Measurements from ENCODE around the gene SCEL. TPM values are rescaled to one million over a fixed set of nuclear protein-coding genes. Genes with fewer than 3 reads are reported as not detected.

Gene SCEL, protein sequence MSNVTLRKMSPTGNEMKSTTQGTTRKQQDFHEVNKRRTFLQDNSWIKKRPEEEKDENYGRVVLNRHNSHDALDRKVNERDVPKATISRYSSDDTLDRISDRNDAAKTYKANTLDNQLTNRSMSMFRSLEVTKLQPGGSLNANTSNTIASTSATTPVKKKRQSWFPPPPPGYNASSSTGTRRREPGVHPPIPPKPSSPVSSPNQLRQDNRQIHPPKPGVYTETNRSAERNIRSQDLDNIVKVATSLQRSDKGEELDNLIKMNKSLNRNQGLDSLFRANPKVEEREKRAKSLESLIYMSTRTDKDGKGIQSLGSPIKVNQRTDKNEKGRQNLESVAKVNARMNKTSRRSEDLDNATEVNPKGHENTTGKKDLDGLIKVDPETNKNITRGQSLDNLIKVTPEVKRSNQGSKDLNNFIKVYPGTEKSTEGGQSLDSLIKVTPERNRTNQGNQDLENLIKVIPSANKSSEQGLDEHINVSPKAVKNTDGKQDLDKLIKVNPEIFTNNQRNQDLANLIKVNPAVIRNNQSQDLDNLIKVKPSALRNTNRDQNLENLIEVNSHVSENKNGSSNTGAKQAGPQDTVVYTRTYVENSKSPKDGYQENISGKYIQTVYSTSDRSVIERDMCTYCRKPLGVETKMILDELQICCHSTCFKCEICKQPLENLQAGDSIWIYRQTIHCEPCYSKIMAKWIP
- total RNA-seq, result 1 to 10 TPM in 1 of 9 donors, under 1 TPM in 1, not detected in 7; 0.07 to 7.7 TPM
- under 1 TPM; 0.16 to 0.57 (median 0.31) TPM for polyA plus RNA-seq
- long read RNA-seq, donor 1, result 0 reads
- long read RNA-seq, donor 2, result 0 reads
- long read RNA-seq, donor 3, result 0 reads
- long read RNA-seq, donor 4, result 0 reads
- long read RNA-seq, donor 5, result 0 reads
- long read RNA-seq, donor 6, result 0 reads
- long read RNA-seq, donor 7, result 0 reads
- long read RNA-seq, donor 8, result 0 reads
- long read RNA-seq, donor 9, result 0 reads
- long read RNA-seq, donor 10, result 0 reads

DNA sequence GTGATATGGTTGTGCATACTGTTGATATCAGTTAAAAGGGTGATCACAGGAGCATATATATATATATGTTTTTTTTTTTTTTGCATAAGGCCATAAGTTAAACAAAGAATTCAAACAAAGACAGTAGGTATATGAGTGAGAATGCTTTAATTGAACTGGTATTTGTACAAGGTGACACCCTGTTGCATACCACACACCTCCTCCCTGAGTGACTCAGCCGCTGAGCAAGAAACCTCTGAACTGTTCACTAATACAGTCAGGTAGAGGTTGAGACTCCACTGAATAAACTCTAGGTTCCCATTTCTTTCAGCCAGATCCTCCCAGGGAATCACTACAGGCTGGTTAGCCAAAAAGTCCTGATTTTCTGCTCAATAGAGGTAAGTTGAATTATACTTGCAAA, at the start of gene SCEL:
SCEL (plus strand) TSS at position 259 of the 400 bp plus-strand sequence. CDS start 20,170 bp downstream, outside the sequence.
- no peak for TF ChIP-seq POLR2A (IDR thresholded peaks at IDR 0.05)
- TF ChIP-seq, protein P1, sequence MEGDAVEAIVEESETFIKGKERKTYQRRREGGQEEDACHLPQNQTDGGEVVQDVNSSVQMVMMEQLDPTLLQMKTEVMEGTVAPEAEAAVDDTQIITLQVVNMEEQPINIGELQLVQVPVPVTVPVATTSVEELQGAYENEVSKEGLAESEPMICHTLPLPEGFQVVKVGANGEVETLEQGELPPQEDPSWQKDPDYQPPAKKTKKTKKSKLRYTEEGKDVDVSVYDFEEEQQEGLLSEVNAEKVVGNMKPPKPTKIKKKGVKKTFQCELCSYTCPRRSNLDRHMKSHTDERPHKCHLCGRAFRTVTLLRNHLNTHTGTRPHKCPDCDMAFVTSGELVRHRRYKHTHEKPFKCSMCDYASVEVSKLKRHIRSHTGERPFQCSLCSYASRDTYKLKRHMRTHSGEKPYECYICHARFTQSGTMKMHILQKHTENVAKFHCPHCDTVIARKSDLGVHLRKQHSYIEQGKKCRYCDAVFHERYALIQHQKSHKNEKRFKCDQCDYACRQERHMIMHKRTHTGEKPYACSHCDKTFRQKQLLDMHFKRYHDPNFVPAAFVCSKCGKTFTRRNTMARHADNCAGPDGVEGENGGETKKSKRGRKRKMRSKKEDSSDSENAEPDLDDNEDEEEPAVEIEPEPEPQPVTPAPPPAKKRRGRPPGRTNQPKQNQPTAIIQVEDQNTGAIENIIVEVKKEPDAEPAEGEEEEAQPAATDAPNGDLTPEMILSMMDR (IDR thresholded peaks at IDR 0.05), result no peak

DNA sequence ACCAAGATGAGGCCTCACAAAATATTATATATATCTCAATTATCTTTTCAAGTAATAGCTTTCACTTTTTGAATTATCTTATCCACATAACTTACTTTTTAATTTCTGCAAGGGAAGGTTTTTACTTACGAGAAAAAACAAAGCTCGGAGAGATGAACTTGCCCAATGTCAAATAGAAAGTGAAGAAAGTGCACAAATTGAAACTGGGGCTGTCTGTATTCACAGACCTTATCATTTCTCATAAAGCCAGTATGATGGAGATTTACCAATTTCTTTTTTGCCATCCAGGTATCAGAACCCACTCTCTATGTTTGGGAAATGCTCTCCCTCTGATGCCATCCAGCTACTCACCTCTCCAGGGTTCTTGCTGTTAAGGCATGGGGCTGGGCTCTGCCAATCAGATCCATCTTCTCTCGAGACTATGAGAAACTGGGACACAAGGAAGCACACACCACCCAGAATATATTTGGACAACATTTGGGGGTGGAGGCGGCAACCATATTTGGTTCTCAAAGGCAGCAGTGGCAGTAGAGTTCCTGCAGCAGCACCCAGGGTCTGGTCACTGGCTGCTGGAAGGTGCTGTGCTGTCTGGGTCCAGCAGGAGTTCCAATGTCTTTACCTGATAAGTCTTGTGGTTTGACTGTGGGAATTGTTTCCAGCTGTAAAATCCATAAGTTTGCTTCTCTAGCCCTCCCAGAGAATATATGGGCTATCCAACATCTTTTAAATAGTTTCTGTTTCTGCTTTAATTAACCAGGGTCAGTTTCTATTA, 45.8 kb upstream of the SCEL start:
- Histone ChIP-seq H3K36me3 (replicated peaks in 1 of 2) (no peaks in the 10 kb centered on the region), H3K4me1 (replicated peaks in 1 of 2) (peaks cover 0 to 9% of the 10 kb centered on the region in 2 donors), H3K27ac (no peak overlapping the region), H3K9me3 (replicated peaks in 1 of 3) (no peaks in the 10 kb centered on the region), H3K4me3 (no peak overlapping the region), H3K27me3 (no peaks in the 10 kb centered on the region)
- intact Hi-C loops (cut with DNase I), result loop anchor here in 1 of 2 donors (5.0 kb wide), 1 partner anchor 73 kb away; no protein-coding TSS in a partner anchor
- no peak for DNase-seq
- TF ChIP-seq, protein P1 (IDR thresholded peaks at IDR 0.05), result no peak
- no peak for TF ChIP-seq POLR2A (IDR thresholded peaks at IDR 0.05)
- WGBS, 4 donors, result 77 to 93% (median 83%) methylated on average over 4 of the region's 4 CpGs

More for the DNA sequence above, at the start of gene SCEL:
- Histone ChIP-seq H3K27me3 (peaks cover 10% of the 10 kb centered on the region), H3K9me3 (replicated peaks in 1 of 3) (no peaks in the 10 kb centered on the region), H3K27ac (no peak within 1 kb of the TSS), H3K4me3 (no peak within 1 kb of the TSS), H3K36me3 (replicated peaks in 1 of 2) (no peaks in the 10 kb centered on the region), H3K4me1 (replicated peaks in 1 of 2) (no peaks in the 10 kb centered on the region)
- no peak for DNase-seq
- 83 to 94% (median 89%) methylated on average over 1 of the region's 1 CpG for WGBS, 4 donors
- intact Hi-C loops (cut with DNase I), result no loop called here

DNA sequence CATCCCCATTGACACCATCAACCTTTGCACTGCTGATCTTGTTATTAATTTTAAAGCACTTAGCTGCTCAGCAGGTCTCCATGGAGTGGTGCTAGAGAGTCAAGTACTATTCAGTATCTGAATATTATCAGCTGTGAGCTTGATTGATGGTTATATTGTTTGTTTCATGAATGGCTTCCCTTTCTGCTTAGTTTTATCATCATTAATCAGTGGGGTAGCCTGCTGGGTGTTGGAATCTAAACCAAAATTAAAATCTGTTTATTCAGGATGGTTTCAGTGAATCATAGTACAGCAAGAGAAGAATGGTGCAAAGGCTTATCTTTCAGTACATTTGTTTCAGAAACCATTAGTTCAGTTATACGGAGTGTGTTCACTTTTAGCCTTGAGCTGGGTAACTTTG, 42.5 kb upstream of the SCEL start:
- Histone ChIP-seq H3K27ac (no peak overlapping the region), H3K4me3 (no peak overlapping the region), H3K36me3 (replicated peaks in 1 of 2) (no peaks in the 10 kb centered on the region), H3K4me1 (replicated peaks in 1 of 2) (peaks cover 0 to 9% of the 10 kb centered on the region in 2 donors), H3K27me3 (no peaks in the 10 kb centered on the region), H3K9me3 (replicated peaks in 1 of 3) (no peaks in the 10 kb centered on the region)
- WGBS, 4 donors, result 0 to 13% (median 9%) methylated on average over 1 of the region's 1 CpG
- peak in 4 of 7 donors; percentile 17 to 48 (median 24) for DNase-seq
- TF ChIP-seq, protein P1 (IDR thresholded peaks at IDR 0.05), result peak; percentile 21 to 68 (median 56)
- TF ChIP-seq POLR2A (IDR thresholded peaks at IDR 0.05), result no peak
- intact Hi-C loops (cut with DNase I), result loop anchor here in 1 of 2 donors (5.0 kb wide), 1 partner anchor 69 kb away; no protein-coding TSS in a partner anchor

Data from adrenal gland (tissue), 19 donors.